H1 (cell line): Measurements from ENCODE around the gene PCDH9. TPM values are rescaled to one million over a fixed set of nuclear protein-coding genes. Genes with fewer than 3 reads are reported as not detected.

Source experiments
- CREB1 ChIP-seq: IDR thresholded peaks from 2 replicates; pipeline ENCODE4 v1.6.1; 2012; ENCODE audit warnings: inconsistent platforms
- CTBP2 ChIP-seq: IDR thresholded peaks from 2 replicates; pipeline ENCODE4 v1.7.0; 2011; ENCODE audit warnings: borderline replicate concordance, mild to moderate bottlenecking, moderate library complexity, mixed read lengths, low read length; ENCODE audit not compliant: insufficient read depth, insufficient read length
- JUND ChIP-seq: IDR thresholded peaks from 2 replicates; pipeline ENCODE4 v1.6.1; 2011; ENCODE audit warnings: mild to moderate bottlenecking, improper control_type of control experiment, low read length
- RFX5 ChIP-seq: IDR thresholded peaks from 2 replicates; pipeline ENCODE4 v1.6.1; 2011; ENCODE audit warnings: low read depth, low read length, improper control_type of control experiment, borderline replicate concordance
- polyA plus RNA-seq, 7 experiments: library from polyadenylated mRNA; depleted of rRNA in 3 of 7; stranded (reverse) in 5 of 7; unstranded in 2 of 7; fragments of >200 nt in 5 of 7; fragments of 200-250 nt in 2 of 7; gene quantifications; 1 replicate in 5 of 7; 2 replicates in 1 of 7; 4 replicates in 1 of 7; pipeline versions ENCODE4 v1.2.1 to v1.2.3, GENCODE V29; 2011 to 2013; ENCODE audit warnings: missing spikeins in 2 of 7, mixed read lengths in 2 of 7
- total RNA-seq: library from RNA; stranded (reverse); fragmentation: NEBNext Ultra II Directional; extraction: Animal tissue kit (Norgen Biotek cat#: 25700); gene quantifications from 2 replicates; pipeline ENCODE4 v1.2.1, GENCODE V29; 2021
- TF ChIP-seq, protein P1 (sequence below), 3 experiments: IDR thresholded peaks; 1 replicate in 2 of 3; 2 replicates in 1 of 3; pipeline versions ENCODE4 v1.5.1 to v1.6.1; 2011; ENCODE audit warnings: low read length in 3 of 3, mild to moderate bottlenecking in 3 of 3, inconsistent platforms in 2 of 3, low read depth in 1 of 3, moderate library complexity in 1 of 3; ENCODE audit not compliant: insufficient read depth in 1 of 3; ENCODE audit errors: control extremely low read depth in 1 of 3

The PCDH9 gene
- total and polyA plus RNA-seq, 2 of the 8 experiments (the other 6 are each of a cell fraction or from before 2014, with no cell fraction given): 0.12 to 0.60 TPM

DNA sequence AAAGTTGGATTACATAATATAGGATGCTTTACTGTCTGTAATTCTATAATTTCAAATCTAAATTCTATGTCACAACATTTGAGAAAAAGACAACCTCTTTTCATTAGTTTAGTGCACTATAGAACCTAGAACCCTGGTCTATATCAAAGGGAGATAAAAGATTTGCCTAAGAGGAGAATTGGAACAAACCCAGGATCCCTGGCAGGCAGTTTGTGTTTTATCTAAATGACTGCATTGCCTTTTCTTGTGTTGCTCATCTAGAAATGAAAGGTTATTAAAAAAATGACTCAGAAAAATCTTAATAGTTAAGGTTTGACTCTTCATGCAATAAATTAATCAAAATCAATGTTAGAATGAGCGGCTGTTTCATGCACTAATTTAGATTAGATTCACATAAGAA is 96.7 kb downstream of the PCDH9 start (continued):
- TF ChIP-seq CTBP2: no peak
- TF ChIP-seq JUND: no peak
- no peak for TF ChIP-seq RFX5
- TF ChIP-seq CREB1: no peak
- TF ChIP-seq, protein P1, sequence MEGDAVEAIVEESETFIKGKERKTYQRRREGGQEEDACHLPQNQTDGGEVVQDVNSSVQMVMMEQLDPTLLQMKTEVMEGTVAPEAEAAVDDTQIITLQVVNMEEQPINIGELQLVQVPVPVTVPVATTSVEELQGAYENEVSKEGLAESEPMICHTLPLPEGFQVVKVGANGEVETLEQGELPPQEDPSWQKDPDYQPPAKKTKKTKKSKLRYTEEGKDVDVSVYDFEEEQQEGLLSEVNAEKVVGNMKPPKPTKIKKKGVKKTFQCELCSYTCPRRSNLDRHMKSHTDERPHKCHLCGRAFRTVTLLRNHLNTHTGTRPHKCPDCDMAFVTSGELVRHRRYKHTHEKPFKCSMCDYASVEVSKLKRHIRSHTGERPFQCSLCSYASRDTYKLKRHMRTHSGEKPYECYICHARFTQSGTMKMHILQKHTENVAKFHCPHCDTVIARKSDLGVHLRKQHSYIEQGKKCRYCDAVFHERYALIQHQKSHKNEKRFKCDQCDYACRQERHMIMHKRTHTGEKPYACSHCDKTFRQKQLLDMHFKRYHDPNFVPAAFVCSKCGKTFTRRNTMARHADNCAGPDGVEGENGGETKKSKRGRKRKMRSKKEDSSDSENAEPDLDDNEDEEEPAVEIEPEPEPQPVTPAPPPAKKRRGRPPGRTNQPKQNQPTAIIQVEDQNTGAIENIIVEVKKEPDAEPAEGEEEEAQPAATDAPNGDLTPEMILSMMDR (IDR thresholded peaks at IDR 0.05; ENCODE audit: control extremely low read depth in 1 of 3, insufficient read depth in 1 of 3, low read depth in 1 of 3, low read length in 3 of 3): no peak
